SK-MEL-5 (cell line): ENCODE results near the gene PRCC. TPM values are rescaled to one million over a fixed set of nuclear protein-coding genes. Genes with fewer than 3 reads are reported as not detected.
"Not testable (repeated sequence)": the region's sequence is repeated elsewhere in the genome, so short reads cannot be mapped to it uniquely, and the experiment has no call there.

Experiments used
- DNase-seq: peaks from one replicate; pipeline ENCODE4 v3.0.0-alpha.2; 2016; ENCODE audit warnings: low read depth, low spot score
- in situ Hi-C: cut with HindIII; loops from 2 replicates; pipeline ENCODE4 v1.10.0; 2016; ENCODE audit warnings: low sequenced_read_pairs, high pct_unique_total_duplicates, low pct_unique_long_range_greater_than_20kb
- total RNA-seq: library from RNA; depleted of rRNA; stranded (reverse); fragments of >200 nt; shearing (Covaris generic); gene quantifications from 2 replicates; pipeline ENCODE4 v1.2.3, GENCODE V29; 2014

Gene PRCC
- total RNA-seq, 1 experiment from 2014 or later, result 34.0 TPM

DNA sequence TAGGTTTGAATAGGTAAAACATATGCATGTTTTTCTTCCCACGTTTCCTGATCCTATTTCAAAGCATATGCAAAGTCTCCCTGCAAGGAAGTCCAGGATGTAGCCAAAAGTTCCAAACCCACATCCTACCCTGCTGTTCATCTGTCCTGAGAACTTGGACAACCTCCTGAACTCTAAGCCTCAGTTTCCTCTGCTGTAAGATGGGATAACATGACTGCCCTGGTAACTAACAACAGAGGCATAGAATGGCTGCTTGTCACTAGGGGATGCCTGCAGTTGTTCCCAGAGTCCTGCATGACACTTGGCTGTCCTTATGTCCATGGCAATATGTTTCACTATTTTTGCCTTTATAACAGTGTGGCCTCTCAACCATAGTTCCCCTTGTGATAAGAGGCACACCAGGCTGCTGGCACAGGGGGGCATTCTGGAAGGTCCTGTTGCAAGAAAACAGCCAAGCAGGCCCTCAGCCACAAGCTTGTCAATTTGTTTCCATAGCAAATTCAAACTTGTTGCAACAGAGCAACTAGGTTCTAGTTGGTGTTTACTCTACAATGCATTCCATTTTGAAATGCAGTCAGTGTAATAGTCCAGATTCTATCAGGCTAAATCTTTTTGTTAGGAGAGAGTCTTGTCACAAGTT lies 14.4 kb upstream of the PRCC start:
- no peak for DNase-seq

DNA sequence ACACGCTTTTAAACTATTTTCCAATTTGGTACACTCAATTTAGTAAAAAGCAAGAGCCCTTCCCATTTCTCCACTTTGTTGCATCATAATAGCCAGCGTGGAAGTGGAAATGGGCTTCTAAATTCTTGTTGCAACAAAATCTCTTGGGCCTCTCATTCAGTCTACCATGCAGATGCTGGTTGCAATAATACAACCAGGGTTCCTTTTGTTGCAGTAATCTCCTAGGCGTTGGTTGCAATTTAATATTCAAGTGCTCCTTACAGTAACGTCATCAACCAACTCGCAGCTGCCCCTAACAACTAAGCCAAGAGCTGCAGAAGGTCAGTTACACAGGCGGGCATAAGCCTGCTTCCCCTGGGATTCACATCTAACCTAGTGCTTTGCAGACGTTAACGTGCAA lies 13.1 kb upstream of the PRCC start:
- in situ Hi-C loops, result no loop called here
- no peak for DNase-seq

More for the DNA sequence above, 14.4 kb upstream of the PRCC start:
- in situ Hi-C loops, result no loop called here

DNA sequence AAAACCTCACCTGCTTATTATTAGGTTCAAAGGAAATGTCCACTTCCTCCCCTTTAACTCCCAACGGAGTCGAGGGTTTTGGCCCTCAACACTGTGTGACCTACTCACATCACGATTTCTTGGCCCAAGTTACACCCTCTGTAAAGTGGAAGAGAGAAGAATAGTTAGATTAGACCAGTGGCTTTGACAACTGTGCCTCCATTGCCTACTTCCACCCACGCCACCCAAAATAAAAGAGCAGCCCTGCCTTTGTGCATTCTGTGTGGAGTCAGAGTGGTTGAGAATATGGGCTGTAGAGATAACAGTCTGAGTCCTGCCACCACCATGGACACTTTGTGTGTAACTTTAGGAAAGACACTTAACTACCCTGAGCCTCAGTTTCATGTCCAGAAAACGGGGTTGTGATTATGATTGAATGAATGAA lies 11.8 kb upstream of the PRCC start:
- no peak for DNase-seq
- in situ Hi-C loops, result no loop called here

DNA sequence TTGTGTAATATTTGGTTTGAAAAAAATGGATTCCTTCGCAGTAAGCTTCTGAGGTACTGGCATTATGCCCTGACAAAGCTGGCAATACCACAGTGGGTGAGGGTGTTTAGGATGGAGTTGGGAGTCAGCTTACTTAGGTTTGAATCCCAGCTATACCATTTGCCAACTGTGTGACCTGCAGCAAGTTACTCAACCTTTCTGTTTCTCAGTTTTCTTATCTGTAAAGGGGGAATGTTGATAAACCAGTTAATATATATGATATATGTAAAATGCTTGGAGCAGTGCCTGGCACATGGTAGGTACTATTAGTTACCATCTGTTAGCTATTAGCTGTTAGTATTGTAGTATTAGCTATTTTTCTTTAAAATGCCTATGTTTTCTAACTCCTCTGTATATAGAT lies 11.0 kb upstream of the PRCC start:
- in situ Hi-C loops, result no loop called here
- no peak for DNase-seq

DNA sequence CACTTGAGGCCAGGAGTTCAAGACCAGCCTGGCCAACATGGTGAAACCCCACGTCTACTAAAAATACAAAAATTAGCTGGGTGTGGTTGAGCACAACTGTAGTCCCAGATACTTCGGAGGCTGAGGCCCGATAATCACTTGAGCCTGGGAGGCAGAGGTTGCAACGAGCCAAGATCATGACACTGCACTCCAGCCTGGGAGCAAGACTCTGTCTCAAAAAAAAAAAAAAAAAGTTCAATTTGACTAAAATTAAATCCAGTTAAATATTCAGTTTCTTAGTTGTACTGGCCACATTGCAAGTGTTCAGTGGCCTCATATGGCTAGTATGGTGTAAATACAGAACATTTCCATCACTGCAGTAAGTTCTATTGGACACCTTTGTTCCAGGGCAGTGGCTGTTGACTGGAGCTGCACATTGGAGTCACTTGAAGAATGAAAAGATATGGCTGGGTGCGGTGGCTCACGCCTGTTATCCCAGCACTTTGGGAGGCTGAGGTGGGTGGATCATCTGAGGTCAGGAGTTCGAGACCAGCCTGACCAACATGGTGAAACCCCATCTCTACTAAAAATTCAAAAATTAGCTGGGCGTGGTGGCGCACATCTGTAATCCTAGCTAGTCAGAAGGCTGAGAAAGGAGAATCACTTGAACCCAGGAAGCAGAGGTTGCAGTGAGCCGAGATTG lies 9.6 kb upstream of the PRCC start:
- in situ Hi-C loops, DNase-seq: not testable (repeated sequence)

DNA sequence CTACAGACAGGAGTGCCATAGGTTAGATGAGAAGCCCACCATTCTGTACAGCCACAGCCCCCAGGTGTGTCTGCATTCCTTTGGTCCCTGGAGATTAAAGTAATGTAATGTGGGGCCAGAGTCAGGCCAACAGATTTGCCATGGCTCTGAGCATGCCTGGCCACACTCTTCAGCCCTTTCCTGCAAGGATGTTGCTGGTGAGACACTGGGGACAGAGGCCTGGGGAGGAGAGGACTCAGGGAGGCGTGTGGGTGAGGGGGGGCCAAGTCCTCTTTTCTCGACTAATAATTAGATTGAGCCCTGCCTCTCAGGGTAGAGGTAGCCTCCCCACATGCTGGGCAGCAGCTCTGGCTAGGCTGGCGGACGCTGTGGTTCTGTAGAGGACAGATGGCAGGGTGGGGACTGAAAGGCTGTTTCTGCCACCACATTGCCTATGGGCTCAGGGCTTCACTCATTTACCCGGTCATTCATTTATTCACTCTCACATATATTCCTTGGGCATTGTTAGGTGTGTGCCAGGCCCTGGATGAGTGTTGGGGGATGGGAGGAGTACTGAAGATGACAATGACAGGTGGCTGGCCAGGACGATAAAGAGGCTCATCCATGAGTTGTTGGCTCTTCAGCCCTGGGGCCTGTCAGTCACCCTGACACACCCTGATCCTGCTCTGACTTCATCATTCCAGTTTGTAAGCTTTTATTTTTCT lies 7.1 kb upstream of the PRCC start:
- no peak for DNase-seq

DNA sequence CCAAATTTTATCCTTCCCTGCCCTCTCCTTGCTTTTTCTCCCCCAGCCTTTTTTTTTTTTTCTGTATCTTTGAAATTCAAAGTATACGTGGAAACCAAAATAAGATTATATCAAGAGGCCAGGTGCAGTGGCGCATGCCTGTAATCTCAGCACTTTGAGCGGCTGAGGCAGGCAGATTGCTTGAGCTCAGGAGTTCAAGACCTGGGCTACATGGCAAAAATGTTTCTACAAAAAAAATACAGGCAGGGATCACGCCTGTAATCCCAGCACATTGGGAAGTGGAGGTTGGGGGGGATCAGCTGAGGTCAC lies 6.6 kb upstream of the PRCC start:
- in situ Hi-C loops, result no loop called here
- DNase-seq, result no peak

More for the DNA sequence above, 7.1 kb upstream of the PRCC start:
- in situ Hi-C loops, result no loop called here

DNA sequence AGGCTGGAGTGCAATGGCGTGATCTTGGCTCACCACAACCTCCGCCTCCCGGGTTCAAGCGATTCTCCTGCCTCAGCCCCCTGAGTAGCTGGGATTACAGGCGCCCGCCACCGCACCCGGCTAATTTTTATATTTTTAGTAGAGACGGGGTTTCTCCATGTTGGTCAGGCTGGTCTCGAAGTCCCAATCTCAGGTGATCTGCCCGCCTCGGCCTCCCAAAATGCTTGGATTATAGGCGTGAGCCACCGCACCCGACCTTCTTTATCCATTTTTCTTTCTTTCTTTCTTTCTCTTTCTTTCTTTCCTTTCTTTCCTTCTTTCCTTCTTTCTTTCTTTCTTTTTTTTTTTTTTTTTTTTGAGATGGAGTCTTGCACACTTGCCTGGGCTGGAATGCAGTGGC lies 2.2 kb upstream of the PRCC start:
- DNase-seq, in situ Hi-C loops: not testable (repeated sequence)

DNA sequence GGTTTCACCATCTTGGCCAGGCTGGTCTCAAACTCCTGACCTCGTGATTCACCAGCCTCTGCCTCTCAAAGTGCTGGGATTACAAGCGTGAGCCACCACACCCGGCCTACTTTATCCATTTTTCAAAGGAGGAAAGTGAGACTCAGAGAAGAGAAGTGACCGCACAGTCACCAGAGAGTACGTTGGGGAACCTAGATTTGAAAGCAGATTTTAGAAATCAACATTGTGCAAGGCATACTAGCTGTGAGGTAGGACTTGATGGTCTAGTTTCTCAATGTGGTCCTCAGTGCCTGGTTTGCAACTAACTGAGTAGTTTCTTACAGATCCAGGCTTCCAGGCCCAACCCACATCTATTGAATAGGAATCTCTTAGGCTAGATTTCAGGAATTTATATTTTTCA lies 1.7 kb upstream of the PRCC start:
- in situ Hi-C loops, result no loop called here

DNA sequence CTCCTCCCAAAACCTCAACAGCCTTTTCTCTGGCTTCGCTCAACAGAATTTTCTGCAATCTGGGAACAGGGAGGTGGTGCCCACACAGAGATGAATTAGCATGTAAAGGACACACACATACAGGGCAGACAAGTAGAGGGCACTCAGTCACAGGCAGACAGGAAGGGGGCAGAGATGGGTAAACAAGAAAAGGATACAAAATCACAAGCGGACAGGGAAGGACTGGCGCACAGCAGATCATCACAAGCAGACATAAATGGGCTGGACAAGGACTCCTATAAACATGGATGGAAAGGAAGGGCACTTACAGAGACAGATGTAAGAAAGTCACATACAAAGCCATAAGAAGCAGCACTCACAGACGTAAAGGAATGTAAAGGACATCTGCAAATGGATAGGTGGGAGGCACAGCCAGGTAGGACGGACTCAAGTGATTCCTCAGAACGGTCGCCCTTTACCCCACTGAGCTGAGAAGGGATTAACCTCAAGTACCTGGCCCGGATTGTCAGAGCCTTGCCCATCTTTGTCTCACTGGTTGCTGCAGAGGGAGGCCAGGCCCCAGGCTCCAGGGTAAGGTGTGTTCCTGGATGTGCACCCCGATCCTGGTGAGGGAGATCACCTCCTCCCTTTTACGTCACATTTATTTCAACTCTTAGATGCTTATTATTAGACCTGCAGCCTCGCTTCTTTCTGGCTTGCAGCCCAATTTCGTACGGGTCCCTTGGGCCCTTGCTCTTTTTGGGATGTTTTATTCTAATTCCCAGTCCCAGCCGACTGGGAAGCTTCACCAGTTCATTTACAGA lies 836 bp upstream of the PRCC start:
- in situ Hi-C loops, result no loop called here

More for the DNA sequence above, 1.7 kb upstream of the PRCC start:
- no peak for DNase-seq

DNA sequence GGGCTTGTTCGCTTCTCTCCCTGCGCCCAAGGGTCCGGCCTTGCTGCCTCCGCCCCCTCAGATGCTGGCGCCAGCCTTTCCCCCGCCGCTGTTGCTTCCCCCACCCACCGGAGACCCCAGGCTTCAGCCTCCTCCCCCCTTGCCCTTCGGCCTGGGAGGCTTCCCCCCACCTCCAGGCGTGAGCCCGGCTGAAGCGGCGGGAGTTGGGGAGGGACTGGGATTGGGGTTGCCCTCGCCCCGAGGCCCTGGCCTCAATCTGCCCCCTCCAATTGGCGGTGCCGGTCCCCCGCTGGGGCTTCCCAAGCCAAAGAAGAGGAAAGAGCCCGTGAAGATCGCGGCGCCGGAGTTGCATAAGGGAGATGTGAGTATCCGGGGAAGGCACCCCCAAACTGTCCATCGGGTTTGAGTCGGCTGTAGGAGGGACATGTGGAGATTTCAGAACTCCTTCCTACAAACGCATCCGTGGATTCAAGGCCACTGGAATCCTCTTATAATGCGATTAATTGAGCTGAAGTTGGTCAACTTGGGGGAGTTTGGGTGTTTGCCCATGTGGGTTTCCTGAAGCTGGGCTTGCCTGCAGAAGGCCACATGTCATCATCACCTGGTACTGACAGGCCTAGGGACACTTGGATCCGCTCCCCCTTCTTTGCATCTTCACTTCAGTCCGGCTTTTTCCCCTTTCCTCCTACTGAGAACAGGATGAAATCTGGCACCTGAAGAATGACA lies 707 bp downstream of the PRCC start:
- in situ Hi-C loops, result no loop called here
- DNase-seq, result no peak

More for the DNA sequence above, 836 bp upstream of the PRCC start:
- no peak for DNase-seq

DNA sequence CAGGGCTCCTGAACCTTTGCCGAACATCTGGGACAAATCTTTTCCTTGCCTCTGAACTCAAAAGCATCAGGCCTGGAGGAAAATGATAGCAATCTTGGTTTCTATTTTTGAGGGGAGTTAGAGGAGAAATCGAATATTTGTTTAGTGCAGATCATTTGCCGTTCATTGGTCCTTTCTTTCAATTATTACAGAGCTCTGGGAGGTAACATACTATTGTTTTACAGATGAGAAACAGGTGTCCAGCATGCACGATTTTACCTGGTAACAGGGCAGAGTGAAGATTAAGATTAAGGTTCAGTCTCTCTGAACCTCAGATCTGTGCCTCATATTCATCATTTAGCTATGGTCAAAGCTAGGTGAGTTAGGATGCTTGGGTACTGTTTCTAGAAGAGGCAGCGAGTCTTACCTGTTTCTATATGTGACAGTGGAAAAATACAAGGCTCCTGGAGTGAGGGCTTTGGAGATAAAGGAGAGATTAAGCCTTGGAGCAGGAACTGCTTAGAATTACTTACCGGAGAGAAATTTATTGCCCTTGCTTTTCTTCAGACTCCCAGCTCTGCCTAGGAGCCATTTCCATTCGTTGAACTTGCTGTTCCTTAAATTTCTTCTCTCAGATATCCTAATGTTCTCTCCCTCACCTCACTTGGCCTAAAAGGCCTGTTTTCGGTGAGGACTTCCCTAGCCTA lies 1.4 kb downstream of the PRCC start:
- in situ Hi-C loops, result no loop called here
- DNase-seq, result no peak

DNA sequence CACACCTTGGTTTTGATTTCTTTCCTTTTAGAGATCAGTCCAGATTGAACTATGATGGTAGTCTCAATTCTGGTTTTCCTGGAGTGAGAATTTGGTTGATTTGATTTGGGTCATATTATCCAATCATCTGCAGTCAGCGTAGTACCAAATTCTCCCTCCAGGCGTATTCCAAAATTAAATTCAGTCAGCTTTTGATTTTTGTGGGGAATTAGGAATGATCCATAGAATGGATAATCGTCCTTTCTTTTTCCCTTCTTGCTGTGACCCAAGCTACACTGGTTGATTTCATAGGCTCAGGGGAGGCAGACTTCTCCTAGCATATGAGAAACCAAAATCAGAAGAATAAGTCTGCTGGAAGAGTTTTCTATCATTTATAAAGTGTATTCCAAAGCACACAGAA lies 4.9 kb downstream of the PRCC start:
- DNase-seq, result no peak
- in situ Hi-C loops, result no loop called here

DNA sequence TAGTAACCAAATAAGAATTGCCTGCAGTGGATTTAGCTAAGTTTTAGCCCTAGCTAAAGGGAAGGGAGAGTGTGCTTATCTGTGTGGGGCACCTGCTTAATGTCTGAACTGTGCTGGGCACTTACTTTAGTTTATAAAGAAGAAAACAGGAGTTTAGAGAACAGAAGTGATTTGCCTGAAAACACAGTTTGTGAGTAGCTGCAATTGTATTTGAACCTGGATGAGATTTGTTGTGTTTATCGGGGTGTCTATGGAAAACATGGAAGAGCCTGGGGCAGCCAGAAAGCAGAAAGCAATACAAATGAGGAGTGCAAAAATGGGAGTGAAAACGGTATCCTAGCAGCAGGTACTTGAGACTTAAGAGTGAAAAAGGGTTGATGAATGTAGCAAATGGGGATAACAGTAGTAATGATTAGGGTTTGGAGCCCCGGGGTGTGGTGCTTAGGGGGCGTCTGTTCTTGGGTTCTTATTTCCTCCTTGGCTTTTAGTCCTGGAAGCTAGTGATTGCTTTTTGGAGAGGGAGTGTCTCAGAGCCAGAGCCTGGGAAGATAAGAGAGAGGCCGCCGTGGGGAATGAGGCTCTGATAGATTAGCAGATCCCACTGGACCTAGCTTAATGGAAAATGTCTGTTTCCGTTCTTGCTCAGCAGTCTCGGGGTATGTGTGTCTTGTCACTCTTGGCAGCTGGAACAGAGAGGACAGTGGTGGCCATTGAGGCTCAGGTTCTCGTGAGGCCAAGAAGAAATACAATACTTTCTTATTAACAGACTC lies 5.6 kb downstream of the PRCC start:
- DNase-seq, result no peak
- in situ Hi-C loops, result no loop called here

DNA sequence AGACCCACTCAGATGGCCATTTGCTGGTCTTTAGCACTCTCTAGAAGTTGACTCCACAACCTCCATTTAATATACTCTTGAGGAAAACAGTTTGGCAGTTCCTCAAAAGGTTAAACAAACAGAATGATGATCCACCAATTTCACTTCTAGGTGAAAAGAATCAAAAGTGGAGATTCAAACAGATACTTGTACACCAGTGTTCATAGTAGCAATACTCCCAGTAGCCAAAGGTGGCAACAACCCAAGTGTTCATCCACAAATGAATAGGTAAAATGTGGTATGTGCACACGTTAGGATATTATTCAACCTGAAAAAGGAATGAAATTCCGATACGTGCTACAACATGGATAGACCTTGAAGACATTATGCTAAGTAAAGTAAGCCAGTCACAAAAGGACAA lies 6.3 kb downstream of the PRCC start:
- in situ Hi-C loops, result no loop called here
- DNase-seq, result no peak

DNA sequence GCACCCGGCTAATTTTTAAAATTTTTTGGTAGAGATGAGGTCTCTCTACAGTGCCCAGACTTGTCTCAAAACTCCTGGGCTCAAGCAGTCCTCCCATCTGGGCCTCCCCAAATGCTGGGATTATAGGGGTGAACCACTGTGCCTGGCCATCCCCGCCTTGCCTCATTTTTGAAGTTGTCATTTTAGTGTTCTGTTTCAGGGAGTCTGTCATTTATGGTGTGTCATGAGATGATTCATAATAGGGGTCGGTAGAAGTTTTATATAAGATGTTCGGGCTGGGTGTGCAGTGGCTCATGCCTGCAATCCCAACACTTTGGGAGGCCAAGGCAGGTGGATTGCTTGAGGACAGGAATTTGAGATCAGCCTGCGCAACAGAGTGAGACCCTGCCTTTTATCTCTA lies 8.5 kb downstream of the PRCC start:
- DNase-seq, result no peak
- in situ Hi-C loops, result no loop called here
